NT2/D1 (cell line): ENCODE measurements around the gene FHAD1.
"Not testable (repeated sequence)": the region's sequence is repeated elsewhere in the genome, so short reads cannot be mapped to it uniquely, and the experiment has no call there.

Source experiments
- SUZ12 ChIP-seq: IDR thresholded peaks from 2 replicates; pipeline ENCODE4 v1.6.1; 2011; ENCODE audit not compliant: insufficient read length, insufficient read depth; ENCODE audit errors: extremely low read depth
- YY1 ChIP-seq: IDR thresholded peaks from 2 replicates; pipeline ENCODE4 v1.6.1; 2011; ENCODE audit not compliant: insufficient read length, insufficient read depth

- TF ChIP-seq SUZ12, YY1: not testable (repeated sequence)
Measured at GRCh38 chr1:15434739-15435138, 187.7 kb downstream of the FHAD1 start.
